GM21528 (cell line): Measurements from ENCODE around the gene MAN2B2.

Source experiments
- ATAC-seq: cut with Tn5 transposase; IDR thresholded peaks from one replicate; pipeline ENCODE4 v1.9.1; 2021; ENCODE audit warnings: mild to moderate bottlenecking, moderate library complexity; ENCODE audit not compliant: unreplicated experiment, low FRiP score

The MAN2B2 gene

DNA sequence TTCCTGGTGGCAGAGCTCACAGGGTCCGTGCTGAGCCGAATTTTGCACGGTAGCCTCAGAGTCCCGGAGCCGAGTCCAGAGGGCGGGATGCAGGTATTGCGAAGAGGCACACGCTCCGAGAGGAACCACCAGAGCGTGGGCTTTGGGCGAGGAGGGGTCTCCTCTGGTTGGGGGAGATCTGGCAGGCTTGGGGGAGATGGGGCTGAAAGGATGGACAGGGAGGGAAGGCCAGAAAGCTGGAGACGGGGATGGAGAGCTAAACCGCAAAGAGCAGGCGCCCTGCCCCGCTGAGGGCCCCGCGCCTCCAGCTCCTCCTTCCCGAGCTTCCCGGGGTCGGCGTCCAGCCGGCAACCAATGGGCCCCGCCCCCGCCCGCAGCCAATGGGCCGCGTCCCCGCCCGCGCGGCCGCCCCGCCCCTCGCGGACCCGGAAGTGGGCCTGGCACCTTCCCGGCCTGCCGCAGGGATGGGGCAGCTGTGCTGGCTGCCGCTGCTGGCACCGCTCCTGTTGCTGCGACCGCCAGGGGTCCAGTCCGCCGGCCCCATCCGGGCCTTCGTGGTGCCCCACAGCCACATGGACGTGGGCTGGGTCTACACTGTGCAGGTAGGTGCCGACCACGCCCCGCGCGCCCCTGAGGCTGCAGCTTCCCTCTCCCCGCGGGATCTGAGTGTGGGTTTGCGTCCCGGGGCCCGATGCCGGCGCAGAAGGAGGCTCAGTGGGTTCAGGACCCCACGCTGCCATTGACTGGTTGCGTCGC lies at the start of gene MAN2B2:
Gene MAN2B2, plus strand, starts transcription at position 443 of the 756 bp plus-strand sequence. Its CDS starts 22 bp downstream, at position 465.
- ATAC-seq, result peak; percentile 96

DNA sequence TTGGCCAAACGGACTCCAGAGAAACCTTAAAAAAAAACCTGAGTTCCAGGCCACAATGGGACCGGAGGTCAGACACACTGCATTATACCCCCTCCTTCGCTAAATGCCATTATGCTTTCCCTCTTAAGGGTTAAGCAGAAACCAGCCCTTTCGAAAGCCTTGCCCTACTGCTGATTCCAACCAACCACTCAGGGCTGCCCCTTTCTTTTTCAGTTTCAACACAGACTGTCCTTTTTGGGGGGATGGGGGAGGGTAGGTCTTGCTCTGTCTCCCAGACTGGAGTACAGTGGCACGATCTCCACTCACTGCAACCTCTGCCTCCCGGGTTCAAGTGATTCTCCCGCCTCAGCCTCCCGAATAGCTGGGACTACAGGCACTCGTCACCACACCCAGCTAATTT lies 49.5 kb upstream of the MAN2B2 start:
- ATAC-seq, result no peak

DNA sequence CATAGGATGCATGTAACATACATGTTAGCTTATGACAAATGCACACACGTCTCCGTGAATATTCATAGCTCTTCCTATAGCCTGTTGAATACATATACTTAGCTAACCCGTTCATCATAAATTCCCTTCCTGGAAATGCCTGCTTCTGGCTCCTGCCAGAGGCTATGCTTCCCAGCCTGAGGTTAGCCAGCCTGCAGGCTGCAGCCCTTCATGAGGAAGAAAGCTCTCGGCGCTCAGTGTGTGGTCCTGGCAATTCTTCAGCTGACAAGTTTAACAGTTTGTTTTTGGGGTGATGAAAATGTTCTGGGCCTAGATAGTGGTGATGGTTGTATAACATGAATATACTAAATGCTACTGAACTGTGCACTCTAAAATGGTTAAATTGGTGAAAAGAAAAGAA lies 48.8 kb upstream of the MAN2B2 start:
- ATAC-seq, result no peak

DNA sequence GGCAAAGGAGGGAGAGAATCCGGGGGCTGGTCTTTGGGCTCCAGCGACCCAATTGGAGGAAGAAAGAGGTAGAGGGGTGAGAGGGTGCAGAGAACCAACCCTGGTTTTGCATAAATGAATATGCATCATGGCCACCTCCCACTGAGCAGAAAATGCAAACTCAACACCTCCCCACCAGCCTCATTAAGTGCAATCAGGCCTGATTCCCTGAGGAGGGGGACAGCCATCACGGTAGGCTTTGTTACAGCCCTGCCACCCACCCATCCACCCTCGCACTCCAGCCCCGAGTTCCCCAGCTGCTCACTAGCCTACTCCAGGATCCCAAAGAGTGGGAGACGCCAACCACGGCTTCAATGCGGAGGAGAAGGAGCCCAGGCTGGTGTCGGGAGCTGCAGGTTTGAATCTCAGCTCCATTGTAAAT lies 48.3 kb upstream of the MAN2B2 start:
- no peak for ATAC-seq

DNA sequence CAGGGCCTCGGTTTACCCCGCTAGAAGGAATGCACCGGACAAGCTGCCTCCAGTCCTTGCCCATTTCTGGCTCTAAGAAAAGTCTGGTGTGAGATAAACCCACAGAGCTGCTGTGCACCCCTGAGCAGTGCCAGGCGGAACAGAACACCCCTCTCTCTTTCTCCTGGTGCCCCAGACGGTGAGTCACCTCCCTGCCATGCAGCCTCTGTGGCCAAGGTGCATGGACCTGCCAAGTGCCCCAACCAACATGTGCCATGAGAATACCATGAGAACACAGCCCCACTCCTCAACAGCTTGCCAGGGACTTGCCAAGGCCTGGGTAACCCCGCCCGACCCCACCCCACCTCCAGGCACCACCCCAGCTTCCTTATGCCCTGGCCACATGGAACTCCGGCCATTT lies 47.7 kb upstream of the MAN2B2 start:
- ATAC-seq, result no peak

DNA sequence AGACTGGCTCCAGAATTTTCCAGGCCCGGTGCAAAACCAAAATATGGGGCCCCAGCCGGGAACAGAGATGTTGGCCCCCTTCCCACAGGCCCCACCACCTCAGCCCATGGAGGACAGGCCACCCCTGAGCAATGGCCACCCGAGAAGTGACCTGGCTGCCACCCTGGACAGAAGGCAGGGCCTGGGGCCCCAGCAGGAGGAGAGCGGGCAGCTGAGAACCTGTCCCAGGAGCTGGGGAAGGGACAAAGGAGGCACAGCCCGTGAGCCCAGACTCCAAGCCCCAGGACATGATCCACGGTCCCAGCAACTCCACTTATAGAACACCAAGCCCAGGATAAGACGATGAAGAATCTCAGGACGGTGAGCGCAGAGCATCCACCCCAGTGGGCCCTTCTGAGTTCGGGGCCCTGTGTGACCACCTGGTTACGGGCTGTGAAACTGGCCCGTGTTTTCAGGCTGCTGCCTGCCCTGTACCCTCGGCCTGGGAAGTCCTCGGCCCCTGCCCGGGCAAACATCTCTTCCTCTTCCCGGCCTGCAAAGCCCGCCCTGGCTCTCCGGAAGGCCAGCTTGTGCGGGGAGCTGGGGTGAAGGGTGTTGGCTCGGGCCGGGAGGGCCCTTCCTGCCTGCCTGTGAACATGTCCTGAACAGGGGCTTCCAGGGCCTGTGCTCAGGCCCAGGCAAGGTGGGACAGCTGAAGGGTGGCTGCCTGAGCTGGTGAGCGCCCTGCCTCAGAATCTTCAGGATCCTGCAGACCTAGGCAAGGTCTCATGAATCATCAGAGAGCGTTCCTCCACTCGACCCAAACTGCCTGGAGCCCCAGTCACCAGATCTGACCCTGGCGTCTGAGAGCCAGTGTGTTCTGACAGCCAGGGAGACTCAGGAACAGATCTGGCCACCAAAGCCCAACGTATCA lies 47.0 kb upstream of the MAN2B2 start:
- no peak for ATAC-seq

DNA sequence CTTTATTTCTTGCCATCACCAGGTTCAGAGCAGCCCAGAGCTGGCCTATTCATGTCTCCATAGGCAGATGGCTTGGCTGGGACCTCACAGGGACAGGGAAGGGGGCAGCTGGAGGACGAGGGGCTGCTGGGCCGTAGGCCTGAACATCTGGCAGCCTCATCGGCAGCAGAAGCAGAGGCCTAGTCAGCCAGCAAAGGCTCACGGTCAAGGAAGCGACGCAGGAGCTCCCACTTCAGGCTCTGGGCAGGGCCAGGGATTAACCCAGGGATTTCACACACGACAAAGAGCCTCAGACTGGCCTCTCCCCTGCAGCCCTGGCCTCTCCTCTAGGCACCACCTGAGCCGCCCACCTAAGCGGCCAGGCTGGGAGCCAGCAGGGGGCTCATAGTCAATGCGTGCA lies 46.0 kb upstream of the MAN2B2 start:
- no peak for ATAC-seq

DNA sequence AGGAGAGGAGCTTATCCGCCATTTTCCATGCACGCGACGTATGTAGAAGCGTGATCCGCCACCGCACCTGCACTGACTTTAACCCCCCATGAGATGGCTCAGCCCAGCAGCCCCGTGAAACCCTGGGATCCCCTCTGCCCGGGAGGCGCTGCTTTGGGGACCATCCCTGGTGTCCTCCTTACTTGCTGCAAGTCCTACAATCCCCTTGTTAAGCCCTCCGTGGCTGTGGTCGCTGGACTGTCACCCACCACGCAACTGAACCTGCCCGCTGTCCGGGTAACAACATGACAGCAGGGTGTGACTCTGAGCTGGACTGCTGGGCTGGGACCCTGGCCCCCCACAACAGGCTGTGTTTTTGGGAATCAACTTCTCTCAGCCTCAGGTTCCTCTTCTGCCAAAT lies 44.7 kb upstream of the MAN2B2 start:
- no peak for ATAC-seq

DNA sequence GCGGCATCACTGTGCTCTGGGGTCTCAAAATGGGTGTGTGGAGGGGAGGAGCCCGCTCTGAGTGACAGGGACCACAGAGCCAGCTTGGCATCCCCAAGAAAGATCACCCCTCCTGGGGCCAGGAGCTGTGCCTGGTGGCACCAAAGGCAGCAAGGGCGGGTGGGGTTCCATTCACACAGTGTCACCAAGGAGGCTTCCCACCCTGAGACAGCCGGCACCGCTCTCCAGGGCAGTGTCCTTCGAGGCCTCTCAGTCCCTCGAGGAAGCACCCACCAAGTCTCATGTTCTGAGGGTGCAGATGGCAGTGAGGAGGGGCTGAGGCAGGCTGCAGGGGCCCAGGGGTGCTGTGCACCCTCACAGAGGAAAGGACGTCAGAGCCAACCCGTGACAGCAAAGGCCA lies 44.0 kb upstream of the MAN2B2 start:
- ATAC-seq, result no peak

DNA sequence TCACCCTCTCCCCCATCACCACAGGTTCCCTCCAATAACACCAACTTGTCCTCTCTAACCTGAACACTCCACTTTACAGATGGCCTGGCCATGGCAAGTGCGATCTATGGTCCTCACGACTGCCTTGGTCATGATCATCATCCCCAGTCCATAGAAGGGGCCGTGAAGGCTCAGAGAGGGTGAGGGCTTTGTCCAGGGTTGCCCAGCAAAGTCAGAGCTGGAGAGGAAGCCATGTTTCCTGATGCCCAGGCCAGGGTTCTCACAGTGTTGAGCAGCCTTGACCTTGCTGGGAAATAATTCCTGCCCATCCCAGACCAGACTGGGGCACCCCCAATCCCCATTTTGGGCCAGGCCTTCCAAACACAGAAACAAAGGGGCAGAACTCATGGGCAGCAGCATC lies 42.9 kb upstream of the MAN2B2 start:
- no peak for ATAC-seq

DNA sequence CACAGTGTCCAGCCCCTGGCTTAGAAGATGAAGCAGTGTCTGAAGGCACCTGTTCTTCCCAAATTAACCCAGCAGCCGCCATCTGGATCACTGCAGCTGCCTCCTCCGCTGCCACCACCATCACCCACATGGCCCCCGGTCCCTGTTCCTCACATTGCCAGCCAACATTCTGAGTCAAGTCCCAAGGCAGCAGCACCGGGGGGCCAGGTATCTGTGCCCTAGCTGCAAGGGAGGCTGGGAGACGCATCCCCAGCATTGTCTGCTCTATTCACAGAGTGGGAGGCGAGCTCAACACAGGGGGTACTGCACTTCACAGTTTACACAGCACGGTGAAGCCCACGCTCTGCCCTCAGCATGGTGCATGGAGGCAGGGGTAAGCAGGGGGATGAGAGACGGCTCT lies 42.3 kb upstream of the MAN2B2 start:
- ATAC-seq, result no peak

DNA sequence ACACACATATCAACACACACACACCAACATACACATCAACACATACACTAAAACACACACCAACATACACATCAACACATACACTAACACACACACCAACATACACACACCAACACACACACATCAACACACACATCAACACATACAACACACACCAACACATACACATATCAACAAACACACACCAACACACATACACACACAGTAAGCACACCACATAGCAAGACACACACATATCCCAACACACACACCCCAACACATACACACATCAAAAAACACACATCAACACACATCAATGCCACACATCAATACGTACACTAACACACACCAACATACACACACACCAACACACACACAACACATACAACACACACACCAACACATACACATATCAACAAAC lies 40.9 kb upstream of the MAN2B2 start:
- no peak for ATAC-seq

DNA sequence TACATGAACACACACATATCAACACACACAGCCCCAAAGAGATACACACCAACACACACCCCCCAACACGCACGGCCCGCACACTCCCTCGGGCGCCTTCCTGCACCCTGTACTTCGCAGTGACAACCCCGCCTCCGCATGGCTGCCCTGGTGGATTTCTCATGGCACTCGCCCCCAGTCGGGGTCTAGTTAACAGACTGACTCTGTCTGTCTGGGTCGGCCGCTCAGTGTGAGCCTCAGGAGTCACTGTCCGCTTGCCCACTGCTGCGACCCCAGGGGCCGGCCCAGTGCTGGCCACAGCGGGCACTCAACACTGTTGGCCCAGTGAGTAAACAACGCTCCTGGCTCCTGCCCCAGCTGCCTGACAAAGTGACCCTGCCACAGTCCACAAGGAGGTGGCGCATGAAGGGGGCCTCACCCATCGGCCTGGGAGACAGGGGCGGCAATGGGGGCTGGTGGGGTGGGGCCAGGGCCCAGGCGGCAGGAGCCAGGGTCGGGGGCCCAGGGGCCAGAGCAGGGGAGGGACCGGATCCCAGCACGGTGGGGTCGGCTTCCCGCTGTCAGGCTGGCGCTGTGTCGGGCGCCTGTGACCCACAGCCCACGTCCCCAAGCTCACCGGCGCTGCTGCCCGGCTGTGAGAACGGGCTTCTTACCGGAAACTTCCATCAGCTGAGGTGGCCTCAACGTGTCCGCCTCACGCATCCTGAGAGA lies 40.2 kb upstream of the MAN2B2 start:
- no peak for ATAC-seq

DNA sequence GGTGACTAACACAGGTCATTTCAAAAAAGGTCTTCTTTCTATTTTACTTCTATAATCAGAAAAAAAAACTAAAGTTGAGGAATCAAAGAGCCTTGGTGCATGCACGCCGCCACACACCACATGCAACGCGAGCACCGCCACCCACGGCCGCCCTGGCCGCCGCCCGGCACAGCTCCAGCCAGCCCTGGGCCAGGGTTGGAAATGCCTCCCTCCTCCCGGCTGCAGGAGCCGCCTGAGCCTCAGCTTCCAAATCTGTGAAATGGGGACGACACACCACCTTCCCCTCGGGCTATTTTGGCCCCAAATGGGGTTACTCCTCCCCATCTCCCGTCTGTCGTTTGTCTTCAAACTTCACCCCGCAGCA lies 39.7 kb upstream of the MAN2B2 start:
- ATAC-seq, result no peak

DNA sequence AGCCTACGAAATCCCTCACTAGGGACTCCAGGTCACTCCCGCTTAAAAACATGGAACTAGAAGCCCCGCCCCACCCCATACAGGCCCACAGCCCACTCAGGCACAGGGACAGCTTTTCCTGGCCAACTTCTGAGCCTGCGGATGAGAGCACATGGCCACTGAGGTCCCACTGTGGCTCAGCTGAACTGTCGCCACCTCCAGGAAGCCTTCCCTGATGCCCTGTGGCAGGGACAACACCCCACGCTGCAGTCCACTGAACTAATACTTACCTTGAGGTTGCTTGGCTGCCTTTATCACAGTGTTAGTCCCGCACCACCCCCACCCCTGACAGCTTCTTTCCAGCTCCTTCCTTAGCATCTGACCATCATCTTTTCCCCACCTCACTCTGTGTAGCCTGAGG lies 39.3 kb upstream of the MAN2B2 start:
- no peak for ATAC-seq

DNA sequence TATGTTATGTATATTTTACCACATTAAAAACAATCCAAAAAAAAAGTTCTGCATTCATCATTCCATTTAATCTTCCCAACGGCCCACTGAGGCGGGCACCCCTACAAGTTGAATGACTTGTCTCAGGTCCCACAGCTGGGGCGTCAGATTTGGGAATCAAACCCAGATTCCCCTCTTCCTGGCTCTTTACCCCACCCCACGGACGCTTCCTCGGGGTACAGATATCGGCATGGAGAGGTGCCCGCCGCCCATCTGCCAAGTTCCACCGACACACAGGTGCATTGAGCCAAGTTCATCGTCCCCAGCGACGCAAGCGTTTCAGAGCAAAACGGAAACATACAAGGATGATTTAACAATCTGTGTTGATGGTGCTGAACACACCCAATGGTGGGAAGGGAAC lies 36.9 kb upstream of the MAN2B2 start:
- no peak for ATAC-seq

DNA sequence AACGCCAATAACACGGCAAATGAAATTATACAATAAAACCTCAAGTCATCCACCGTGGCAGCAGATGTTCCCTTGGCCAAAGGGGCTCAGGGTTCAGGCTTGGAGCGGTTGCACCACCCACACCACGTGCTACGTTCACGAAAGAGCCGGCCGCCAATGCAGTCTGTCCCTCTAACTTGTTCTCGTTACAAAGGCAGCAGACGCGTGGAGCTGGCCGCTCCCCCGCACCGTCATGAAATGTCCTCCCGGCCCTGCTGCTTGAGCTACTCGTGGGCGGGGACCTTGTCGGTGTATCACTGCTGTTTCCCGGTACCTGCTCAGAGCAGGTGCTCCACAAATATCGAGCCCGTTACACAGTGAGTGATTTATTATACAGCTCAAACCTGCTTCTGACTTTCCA lies 36.4 kb upstream of the MAN2B2 start:
- ATAC-seq, result no peak

DNA sequence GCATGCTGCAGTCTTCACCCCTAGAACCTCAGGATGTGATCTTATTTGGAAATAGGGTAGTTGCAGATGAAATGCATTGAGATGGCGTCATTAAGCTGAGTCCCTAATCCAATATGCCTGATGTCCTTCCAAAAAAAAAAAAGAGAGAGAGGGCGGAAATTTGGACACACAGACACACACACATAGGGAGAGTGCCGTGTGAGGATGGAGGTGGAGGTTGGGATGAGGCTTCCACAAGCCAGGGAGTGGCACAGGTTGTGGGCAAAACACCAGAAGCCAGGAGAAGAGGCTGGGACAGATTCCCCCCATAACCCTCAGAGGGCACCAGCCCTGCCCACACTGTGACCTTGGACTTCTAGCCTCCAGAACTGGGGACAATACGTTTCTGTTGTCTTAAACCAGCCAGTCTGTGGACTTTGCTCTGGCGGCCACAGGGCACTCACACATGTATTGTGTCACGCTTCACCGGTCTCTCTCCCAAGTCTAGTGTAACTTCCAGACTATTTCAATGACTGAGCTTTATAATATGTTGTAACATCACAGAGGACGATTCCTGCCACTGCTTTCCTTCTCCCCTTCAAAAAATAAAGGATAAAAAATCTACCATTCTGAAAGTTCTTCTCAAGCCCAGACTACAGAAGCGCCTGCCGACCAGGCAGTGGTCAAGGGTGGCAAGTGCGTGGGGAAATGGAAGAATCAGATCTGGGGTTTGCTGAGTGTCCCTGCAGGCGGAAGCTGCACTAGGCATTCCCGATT lies 35.8 kb upstream of the MAN2B2 start:
- ATAC-seq, result no peak

DNA sequence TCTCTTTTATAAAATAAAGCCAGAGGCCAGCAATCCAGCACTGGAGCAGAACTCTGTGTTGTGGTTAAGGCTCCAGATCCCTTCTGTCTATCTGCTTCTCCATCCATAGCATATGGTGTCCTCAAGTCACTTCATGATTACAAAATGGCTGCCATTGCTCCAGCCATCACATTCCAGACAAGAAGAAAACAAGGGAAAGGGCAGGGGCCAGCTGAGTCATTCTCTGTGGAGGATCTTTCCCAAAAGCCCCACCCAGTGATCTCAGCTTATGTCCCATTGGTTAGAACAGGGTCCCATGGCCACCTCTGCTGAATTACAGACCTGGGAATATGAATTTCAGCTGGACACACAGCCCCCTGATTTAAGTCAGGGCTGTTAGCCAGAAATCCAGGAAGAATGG lies 34.1 kb upstream of the MAN2B2 start:
- ATAC-seq, result no peak

DNA sequence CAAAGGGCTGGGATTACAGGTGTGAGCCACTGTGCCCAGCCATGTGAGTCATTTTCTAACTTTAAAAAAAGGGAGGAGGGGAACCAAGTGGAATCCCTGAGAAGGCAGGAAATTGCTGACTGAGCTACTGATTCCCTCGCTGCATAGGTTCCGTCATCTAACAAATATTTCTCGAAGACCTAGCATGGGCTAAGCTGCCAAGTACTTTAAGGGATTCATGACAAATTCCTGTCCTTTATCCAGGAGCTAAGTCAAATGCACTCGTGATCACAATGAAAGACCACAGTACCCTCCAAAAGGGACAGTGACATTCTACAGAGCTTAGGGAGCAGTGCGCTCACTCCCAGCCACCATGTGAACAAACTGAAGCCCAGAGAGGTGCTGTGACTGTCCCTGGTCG lies 33.2 kb upstream of the MAN2B2 start:
- no peak for ATAC-seq

DNA sequence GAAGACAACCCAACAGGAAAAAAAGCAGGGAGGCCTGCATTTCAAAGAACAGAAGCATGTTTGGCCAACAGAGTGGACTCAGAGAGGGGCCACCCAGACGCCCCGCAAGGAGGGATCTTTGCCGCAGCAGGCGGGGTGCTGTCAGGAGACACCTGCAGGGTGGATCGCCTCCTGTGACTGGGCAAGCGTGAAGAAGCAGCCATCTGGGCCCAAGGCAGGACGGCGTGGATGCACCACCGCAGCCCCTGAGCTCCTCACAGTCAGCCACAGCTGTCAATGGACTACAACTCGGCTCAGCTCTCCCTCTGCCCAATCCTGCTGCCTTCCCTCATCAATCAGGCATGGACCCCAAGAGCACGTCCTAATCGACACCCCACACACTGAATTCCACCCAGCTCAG lies 32.0 kb upstream of the MAN2B2 start:
- ATAC-seq, result no peak
